Loucy (cell line): ENCODE results near the gene COLQ.
"Not testable (repeated sequence)": the region's sequence is repeated elsewhere in the genome, so short reads cannot be mapped to it uniquely, and the experiment has no call there.

Source experiments
- H2AFZ ChIP-seq: fragments of 200-600 bp; sonication (generic); 2 replicates; pipeline ENCODE4 v1.6.0; 2016; ENCODE audit warnings: antibody characterized with exemption, mild to moderate bottlenecking, low read length, moderate library complexity
- H3F3A ChIP-seq: fragments of 200-600 bp; 2 replicates; pipeline ENCODE4 v1.6.0; 2016; ENCODE audit warnings: antibody characterized with exemption, low read depth, mild to moderate bottlenecking
- H3K27me3 ChIP-seq: fragments of 200-600 bp; sonication (generic); 2 replicates; pipeline ENCODE4 v1.6.1; 2014; ENCODE audit warnings: low read length, mild to moderate bottlenecking; ENCODE audit not compliant: insufficient read depth, poor library complexity, severe bottlenecking
- H3K36me3 ChIP-seq: fragments of 200-600 bp; sonication (generic); 2 replicates; pipeline ENCODE4 v1.6.1; 2016; ENCODE audit warnings: low read length; ENCODE audit not compliant: insufficient read depth
- H3K4me1 ChIP-seq: fragments of 200-600 bp; sonication (generic); 2 replicates; pipeline ENCODE4 v1.5.1; 2014; ENCODE audit warnings: low read length, mild to moderate bottlenecking; ENCODE audit not compliant: insufficient read depth, poor library complexity, severe bottlenecking
- H3K4me2 ChIP-seq: fragments of 200-600 bp; sonication (generic); 2 replicates; pipeline ENCODE4 v1.6.0; 2014; ENCODE audit warnings: antibody characterized with exemption, low read length, low read depth, mild to moderate bottlenecking; ENCODE audit not compliant: poor library complexity, severe bottlenecking
- H3K4me3 ChIP-seq: fragments of 200-600 bp; sonication (generic); 2 replicates; pipeline ENCODE4 v1.5.1; 2014; ENCODE audit warnings: low read length, mild to moderate bottlenecking, mixed read lengths; ENCODE audit not compliant: poor library complexity, severe bottlenecking
- H3K79me2 ChIP-seq: fragments of 200-600 bp; sonication (generic); 2 replicates; pipeline ENCODE4 v1.6.1; 2014; ENCODE audit warnings: low read length; ENCODE audit not compliant: insufficient read depth
- H3K9ac ChIP-seq: fragments of 200-600 bp; sonication (generic); 2 replicates; pipeline ENCODE4 v1.6.0; 2014; ENCODE audit warnings: mild to moderate bottlenecking, low read depth, low read length, moderate library complexity; ENCODE audit not compliant: poor library complexity, severe bottlenecking
- H3K9me2 ChIP-seq: fragments of 200-600 bp; sonication (generic); replicated peaks from 2 replicates; pipeline ENCODE4 v1.6.1; 2016; ENCODE audit warnings: low read depth, low read length, mixed read lengths
- H3K9me3 ChIP-seq: fragments of 200-600 bp; sonication (generic); 2 replicates; pipeline ENCODE4 v1.6.1; 2014; ENCODE audit warnings: mild to moderate bottlenecking, antibody characterized with exemption, low read length, low read depth; ENCODE audit not compliant: insufficient read depth
- H4K20me1 ChIP-seq: fragments of 200-600 bp; sonication (generic); 2 replicates; pipeline ENCODE4 v1.6.0; 2014; ENCODE audit warnings: antibody characterized with exemption, low read length, mild to moderate bottlenecking; ENCODE audit not compliant: insufficient read depth, poor library complexity, severe bottlenecking
- EZH2phosphoT487 ChIP-seq: fragments of 200-600 bp; IDR thresholded peaks from 2 replicates; pipeline ENCODE4 v1.6.1; 2018; ENCODE audit warnings: antibody characterized with exemption, mild to moderate bottlenecking, moderate library complexity, borderline replicate concordance
- TF ChIP-seq, protein P1 (sequence below): fragments of 200-600 bp; sonication (generic); conservative IDR thresholded peaks from 2 replicates; pipeline ENCODE4 v1.5.1; 2014; ENCODE audit warnings: mild to moderate bottlenecking, antibody characterized with exemption, low read length

COLQ gene

DNA sequence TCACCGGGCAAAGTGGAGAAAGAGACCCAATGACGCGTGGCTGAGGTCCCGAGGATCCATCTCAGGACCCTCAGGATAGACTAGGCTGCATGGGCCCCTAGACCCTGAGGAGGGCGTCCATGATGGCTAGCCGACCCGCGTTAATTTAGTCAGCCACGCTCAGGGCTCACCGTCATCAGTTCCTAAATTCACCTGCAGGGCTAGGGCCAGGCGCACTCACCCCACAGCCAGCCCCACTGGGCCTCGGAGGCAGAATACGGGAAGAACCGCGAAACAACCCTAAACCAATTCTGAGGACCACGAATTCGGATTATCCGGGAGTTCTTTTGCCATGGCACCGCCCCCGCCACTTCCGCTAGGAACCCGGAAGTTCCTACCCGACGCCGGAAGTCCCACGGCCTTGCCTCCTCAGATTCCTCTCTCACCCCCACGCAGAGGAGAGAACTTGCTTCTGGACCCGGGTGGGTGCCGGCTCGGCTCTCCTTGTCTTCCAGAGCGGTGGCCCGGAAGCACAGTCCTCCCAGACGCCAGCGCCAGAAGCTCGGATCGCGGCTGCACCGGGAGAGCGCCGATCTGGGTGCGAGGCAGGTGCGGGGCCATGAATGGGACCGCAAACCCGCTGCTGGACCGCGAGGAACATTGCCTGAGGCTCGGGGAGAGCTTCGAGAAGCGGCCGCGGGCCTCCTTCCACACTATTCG is 94.2 kb downstream of the COLQ start, which contains the start of the genes EAF1 and METTL6:
Gene EAF1 (plus strand): TSS at position 417 of the 699 bp plus-strand sequence. CDS start 182 bp downstream, at position 599.
Gene METTL6 (minus strand): TSS at position 363 of the 699 bp plus-strand sequence. CDS start 1,033 bp downstream, outside the sequence.
- Histone ChIP-seq H3K9ac (peak within 1 kb of the TSS; percentile 79), H3K4me3 (peak within 1 kb of the TSS; percentile 89), H3K36me3 (no peaks in the 10 kb centered on the region; the same call in 1 of the 2 replicates), H4K20me1 (peaks cover 26% of the 10 kb centered on the region), H3K79me2 (peaks cover 75% of the 10 kb centered on the region), H3F3A (no peaks in the 10 kb centered on the region), H3K4me2 (peak within 1 kb of the TSS; percentile 88), H3K4me1 (peaks cover 59% of the 10 kb centered on the region), H2AFZ (peak within 1 kb of the TSS; percentile 92), H3K27me3 (no peaks in the 10 kb centered on the region), H3K9me3 (no peaks in the 10 kb centered on the region), H3K9me2 (no peaks in the 10 kb centered on the region)
- TF ChIP-seq, protein P1, sequence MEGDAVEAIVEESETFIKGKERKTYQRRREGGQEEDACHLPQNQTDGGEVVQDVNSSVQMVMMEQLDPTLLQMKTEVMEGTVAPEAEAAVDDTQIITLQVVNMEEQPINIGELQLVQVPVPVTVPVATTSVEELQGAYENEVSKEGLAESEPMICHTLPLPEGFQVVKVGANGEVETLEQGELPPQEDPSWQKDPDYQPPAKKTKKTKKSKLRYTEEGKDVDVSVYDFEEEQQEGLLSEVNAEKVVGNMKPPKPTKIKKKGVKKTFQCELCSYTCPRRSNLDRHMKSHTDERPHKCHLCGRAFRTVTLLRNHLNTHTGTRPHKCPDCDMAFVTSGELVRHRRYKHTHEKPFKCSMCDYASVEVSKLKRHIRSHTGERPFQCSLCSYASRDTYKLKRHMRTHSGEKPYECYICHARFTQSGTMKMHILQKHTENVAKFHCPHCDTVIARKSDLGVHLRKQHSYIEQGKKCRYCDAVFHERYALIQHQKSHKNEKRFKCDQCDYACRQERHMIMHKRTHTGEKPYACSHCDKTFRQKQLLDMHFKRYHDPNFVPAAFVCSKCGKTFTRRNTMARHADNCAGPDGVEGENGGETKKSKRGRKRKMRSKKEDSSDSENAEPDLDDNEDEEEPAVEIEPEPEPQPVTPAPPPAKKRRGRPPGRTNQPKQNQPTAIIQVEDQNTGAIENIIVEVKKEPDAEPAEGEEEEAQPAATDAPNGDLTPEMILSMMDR: peak; percentile 24
- no peak for TF ChIP-seq EZH2phosphoT487

DNA sequence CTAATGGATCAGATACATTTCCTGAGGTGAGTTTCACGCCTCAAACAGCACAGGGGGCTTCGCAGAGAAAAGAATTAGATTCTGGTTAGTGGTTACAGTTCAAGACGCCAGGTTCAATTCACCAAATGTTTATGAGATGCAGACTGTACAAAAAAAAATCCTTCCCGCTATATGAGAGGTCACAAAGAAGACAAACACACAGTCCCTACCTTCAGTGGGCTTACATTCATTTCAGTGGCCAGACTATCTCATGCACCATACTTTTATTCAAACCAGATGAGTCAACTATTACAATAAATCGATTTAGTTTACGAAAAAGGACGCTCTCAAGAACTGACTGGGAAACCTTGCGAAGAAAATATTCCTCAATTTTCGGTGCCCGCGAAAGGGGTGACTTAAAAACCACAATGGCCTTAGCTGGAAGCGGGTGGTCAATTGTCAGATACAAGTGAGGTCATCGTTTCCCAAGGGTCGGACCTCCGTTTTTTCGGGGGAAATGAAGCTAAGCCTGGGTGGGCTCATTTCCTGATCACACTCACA is 94.9 kb downstream of the COLQ start:
- peak overlapping the region; percentile 88 for H3K4me2 ChIP-seq
- no peaks in the 10 kb centered on the region for H3K9me2 ChIP-seq
- H3K79me2 ChIP-seq: peaks cover 68% of the 10 kb centered on the region
- peaks cover 26% of the 10 kb centered on the region for H4K20me1 ChIP-seq
- peak overlapping the region; percentile 79 for H3K9ac ChIP-seq
- H3K27me3 ChIP-seq: no peaks in the 10 kb centered on the region
- no peak for TF ChIP-seq EZH2phosphoT487
- H3K4me1 ChIP-seq: peaks cover 52% of the 10 kb centered on the region
- H3K36me3 ChIP-seq: no peaks in the 10 kb centered on the region; the same call in 1 of the 2 replicates
- peak overlapping the region; percentile 89 for H3K4me3 ChIP-seq
- H2AFZ ChIP-seq: peak overlapping the region; percentile 92
- H3F3A ChIP-seq: no peaks in the 10 kb centered on the region
- H3K9me3 ChIP-seq: no peaks in the 10 kb centered on the region

DNA sequence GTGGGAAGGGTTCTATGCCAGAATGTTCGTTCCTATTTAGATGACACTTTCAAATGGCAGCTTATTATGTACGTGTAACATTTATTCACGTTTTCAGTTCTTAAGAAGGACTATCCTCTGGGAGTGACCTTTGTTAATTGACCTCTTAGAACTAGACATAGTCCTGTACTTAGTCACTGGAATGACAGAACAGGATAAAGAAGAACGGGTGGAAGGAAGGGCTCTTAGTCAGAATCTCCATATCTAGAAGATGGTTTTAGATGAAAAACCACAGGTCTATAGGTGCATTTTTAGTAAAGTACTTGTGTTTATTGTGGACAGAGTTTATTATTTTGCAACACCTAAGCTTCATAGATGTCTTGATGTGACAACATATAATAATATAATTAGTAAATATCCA is 100.6 kb downstream of the COLQ start:
- peaks cover 20% of the 10 kb centered on the region for H3K4me1 ChIP-seq
- H3F3A ChIP-seq: no peaks in the 10 kb centered on the region
- peaks cover 15% of the 10 kb centered on the region; the same call in 1 of the 2 replicates for H3K36me3 ChIP-seq
- no peaks in the 10 kb centered on the region for H3K9me3 ChIP-seq
- no peaks in the 10 kb centered on the region for H4K20me1 ChIP-seq
- H2AFZ ChIP-seq: no peak overlapping the region
- no peak overlapping the region for H3K9ac ChIP-seq
- H3K4me3 ChIP-seq: no peak overlapping the region
- TF ChIP-seq EZH2phosphoT487: no peak
- TF ChIP-seq, protein P1: no peak
- H3K27me3 ChIP-seq: no peaks in the 10 kb centered on the region
- peaks cover 12% of the 10 kb centered on the region for H3K79me2 ChIP-seq
- H3K4me2 ChIP-seq: no peak overlapping the region
- H3K9me2 ChIP-seq: no peaks in the 10 kb centered on the region

DNA sequence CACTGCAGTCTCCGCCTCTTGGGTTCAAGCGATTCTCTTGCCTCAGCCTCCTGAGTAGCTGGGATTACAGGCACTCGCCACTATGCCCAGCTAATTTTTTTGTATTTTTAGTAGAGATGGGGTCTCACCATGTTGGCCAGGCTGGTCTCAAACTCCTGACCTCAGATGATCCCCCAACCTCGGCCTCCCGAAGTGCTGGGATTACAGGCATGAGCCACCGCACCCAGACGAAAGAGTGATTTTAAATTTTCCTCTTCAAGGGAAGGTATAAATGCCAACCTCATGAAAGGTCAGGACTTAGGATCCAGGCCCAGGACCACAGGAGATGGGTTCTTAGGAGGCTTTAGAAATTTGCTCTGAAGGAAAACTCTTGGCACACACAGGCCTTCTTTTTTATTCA is 110.5 kb downstream of the COLQ start:
- H3K36me3 ChIP-seq: peaks cover 41% of the 10 kb centered on the region
- not testable (repeated sequence) for H3K79me2 ChIP-seq, H3K9ac ChIP-seq, H3K4me2 ChIP-seq, H3F3A ChIP-seq, H3K4me3 ChIP-seq, H3K9me3 ChIP-seq, H3K4me1 ChIP-seq, H4K20me1 ChIP-seq, H3K9me2 ChIP-seq, H2AFZ ChIP-seq, H3K27me3 ChIP-seq
